Ascending aorta (tissue), 2 donors: ENCODE measurements around the gene MRAS. TPM values are rescaled to one million over a fixed set of nuclear protein-coding genes. Genes with fewer than 3 reads are reported as not detected.
"Not testable (repeated sequence)": the region's sequence is repeated elsewhere in the genome, so short reads cannot be mapped to it uniquely, and the experiment has no call there.

Source experiments
- DNase-seq, 2 donors: peaks; one replicate each; pipeline ENCODE4 v3.0.0-alpha.2; 2019; ENCODE audit warnings: low spot score in 2 of 2
- H3K27ac ChIP-seq, 2 donors: fragments of 200-600 bp; sonication (generic); one replicate each; pipeline ENCODE4 v1.5.1; 2016 to 2017; ENCODE audit warnings: mild to moderate bottlenecking in 1 of 2
- H3K27me3 ChIP-seq: fragments of 200-600 bp; sonication (generic); one replicate; pipeline ENCODE4 v1.5.1; 2017
- H3K36me3 ChIP-seq, 2 donors: fragments of 200-600 bp; sonication (generic); one replicate each; pipeline ENCODE4 v1.5.1; 2016
- H3K4me1 ChIP-seq, 2 donors: fragments of 200-600 bp; sonication (generic); one replicate each; pipeline ENCODE4 v1.5.1; 2016 to 2017; ENCODE audit warnings: mild to moderate bottlenecking in 1 of 2
- H3K4me3 ChIP-seq, 2 donors: fragments of 200-600 bp; sonication (generic); one replicate each; pipeline ENCODE4 v1.5.1; 2016 to 2017; ENCODE audit warnings: mild to moderate bottlenecking in 1 of 2
- H3K9me3 ChIP-seq, 2 donors: fragments of 200-600 bp; sonication (generic); one replicate each; pipeline ENCODE4 v1.5.1; 2016
- intact Hi-C: fragments of 100-400 bp; cut with DNase I; formaldehyde crosslinking; loops from one replicate; pipeline ENCODE4 v1.15.1; 2023
- total RNA-seq: library from RNA; depleted of rRNA; stranded (reverse); fragments of >200 nt; gene quantifications from one replicate; pipeline ENCODE4 v1.1.0, GENCODE V29; 2016
- TF ChIP-seq, protein P1 (sequence below), 3 experiments: fragments of 200-600 bp in 2 of 3; fragments of 450-650 bp in 1 of 3; sonication (generic) in 2 of 3; IDR thresholded peaks; one replicate each; pipeline ENCODE4 v1.5.1; 2016 to 2019; ENCODE audit warnings: antibody characterized with exemption in 3 of 3, mild to moderate bottlenecking in 1 of 3, moderate library complexity in 1 of 3

MRAS gene
- total RNA-seq, 1 donor from 2014 or later = 24.5 TPM

DNA sequence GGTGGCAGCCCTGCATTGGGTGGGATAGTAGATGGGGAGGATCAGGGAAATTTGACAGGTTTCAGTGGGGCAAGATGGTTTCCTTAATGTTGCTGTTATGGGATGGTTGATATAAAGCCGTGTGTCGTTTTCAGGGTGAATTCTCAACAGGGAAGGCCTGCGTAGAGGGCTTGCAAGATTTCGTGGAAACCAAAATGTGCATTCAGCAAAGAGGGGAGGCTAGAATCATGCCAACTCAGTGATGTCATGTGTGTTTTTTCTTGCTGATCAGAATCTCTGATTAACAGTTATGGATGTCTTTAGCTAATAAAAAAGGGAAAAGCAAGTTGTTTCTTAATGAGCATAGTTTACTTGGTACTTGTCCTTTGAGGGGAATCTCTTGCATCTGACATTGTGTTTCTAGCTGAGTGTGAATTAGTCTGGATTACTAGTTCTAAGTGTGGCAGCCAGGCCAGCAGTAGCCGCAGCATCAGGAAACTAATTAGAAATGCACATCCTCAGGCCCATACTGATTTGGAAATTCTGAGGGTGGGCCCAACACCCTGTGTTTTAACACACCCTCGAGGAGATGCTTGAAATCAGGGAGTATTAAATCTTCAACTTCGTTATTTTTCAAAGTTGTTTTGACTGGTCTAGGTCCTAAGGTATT lies 24.8 kb downstream of the MRAS start:
- intact Hi-C loops = no loop called here
- no peaks in the 10 kb centered on the region for H3K4me1 ChIP-seq
- H3K36me3 ChIP-seq = peaks cover 2 to 10% of the 10 kb centered on the region in 2 donors
- H3K4me3 ChIP-seq = no peak overlapping the region
- TF ChIP-seq, protein P1, sequence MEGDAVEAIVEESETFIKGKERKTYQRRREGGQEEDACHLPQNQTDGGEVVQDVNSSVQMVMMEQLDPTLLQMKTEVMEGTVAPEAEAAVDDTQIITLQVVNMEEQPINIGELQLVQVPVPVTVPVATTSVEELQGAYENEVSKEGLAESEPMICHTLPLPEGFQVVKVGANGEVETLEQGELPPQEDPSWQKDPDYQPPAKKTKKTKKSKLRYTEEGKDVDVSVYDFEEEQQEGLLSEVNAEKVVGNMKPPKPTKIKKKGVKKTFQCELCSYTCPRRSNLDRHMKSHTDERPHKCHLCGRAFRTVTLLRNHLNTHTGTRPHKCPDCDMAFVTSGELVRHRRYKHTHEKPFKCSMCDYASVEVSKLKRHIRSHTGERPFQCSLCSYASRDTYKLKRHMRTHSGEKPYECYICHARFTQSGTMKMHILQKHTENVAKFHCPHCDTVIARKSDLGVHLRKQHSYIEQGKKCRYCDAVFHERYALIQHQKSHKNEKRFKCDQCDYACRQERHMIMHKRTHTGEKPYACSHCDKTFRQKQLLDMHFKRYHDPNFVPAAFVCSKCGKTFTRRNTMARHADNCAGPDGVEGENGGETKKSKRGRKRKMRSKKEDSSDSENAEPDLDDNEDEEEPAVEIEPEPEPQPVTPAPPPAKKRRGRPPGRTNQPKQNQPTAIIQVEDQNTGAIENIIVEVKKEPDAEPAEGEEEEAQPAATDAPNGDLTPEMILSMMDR (IDR thresholded peaks at IDR 0.05) = no peak
- H3K27ac ChIP-seq = no peak overlapping the region
- H3K9me3 ChIP-seq = no peaks in the 10 kb centered on the region
- H3K27me3 ChIP-seq = no peaks in the 10 kb centered on the region
- DNase-seq = no peak

- H3K27me3 ChIP-seq = no peaks in the 10 kb centered on the region
- H3K4me1 ChIP-seq = no peaks in the 10 kb centered on the region
- H3K27ac ChIP-seq = no peak overlapping the region
- no peak overlapping the region for H3K4me3 ChIP-seq
- intact Hi-C loops = no loop called here
- peaks cover 2 to 13% of the 10 kb centered on the region in 2 donors for H3K36me3 ChIP-seq
- TF ChIP-seq, protein P1 (IDR thresholded peaks at IDR 0.05) = no peak
- H3K9me3 ChIP-seq = no peaks in the 10 kb centered on the region
- DNase-seq = no peak
Observed at GRCh38 chr3:138373736-138374094, 25.3 kb downstream of the MRAS start.

GRCh38 chr3:138374573-138375134 lies 26.3 kb downstream of the MRAS start:
- TF ChIP-seq, protein P1 (IDR thresholded peaks at IDR 0.05) = no peak
- Histone ChIP-seq H3K4me1 (no peaks in the 10 kb centered on the region), H3K27me3 (no peaks in the 10 kb centered on the region), H3K27ac (peak overlapping the region in 1 of 2 donors; percentile 8), H3K4me3 (no peak overlapping the region), H3K9me3 (no peaks in the 10 kb centered on the region), H3K36me3 (peaks cover 2 to 13% of the 10 kb centered on the region in 2 donors)
- intact Hi-C loops = no loop called here
- no peak for DNase-seq

DNA sequence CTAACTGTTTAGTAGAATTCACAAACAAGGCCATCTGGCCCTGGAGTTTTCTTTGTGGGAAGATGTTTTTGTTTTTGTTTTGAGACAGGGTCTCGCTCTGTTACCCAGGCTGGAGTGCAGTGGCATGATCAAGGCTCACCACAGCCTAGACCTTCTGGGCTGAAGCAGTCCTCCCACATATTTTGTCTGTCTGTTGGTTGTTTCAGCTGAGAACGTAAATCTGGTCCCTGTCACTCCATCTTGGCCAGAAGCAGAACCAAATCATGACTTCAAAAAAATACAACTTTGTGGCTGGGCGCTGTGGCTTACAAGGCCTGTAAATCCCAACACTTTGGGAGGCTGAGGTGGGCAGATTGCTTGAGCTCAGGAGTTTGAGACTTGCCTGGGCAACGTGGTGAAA lies 27.1 kb downstream of the MRAS start:
- Histone ChIP-seq H3K4me1 (no peaks in the 10 kb centered on the region), H3K27me3 (no peaks in the 10 kb centered on the region), H3K4me3 (no peak overlapping the region), H3K27ac (no peak overlapping the region), H3K9me3 (no peaks in the 10 kb centered on the region), H3K36me3 (peaks cover 2 to 13% of the 10 kb centered on the region in 2 donors)
- intact Hi-C loops = no loop called here
- no peak for DNase-seq
- TF ChIP-seq, protein P1 (IDR thresholded peaks at IDR 0.05) = no peak

DNA sequence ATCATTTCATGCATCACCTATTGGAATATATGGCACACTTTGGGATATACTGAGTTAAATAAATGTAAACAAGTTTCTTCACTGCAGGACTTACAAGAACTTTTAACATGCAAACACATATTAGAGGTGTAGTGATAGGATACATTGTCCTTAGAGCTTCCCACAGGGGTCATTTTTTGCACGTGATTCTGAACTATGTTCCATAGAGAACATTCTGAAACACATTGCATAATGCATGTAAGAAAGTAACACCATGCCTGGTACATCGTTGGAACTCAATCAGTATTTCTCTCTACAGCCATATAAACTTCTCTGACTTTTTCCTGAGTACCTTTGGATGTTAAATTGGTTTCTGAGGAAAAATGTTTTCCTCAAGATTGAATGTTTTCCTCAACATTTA lies 28.3 kb downstream of the MRAS start:
- Histone ChIP-seq H3K27me3 (no peaks in the 10 kb centered on the region), H3K4me3 (no peak overlapping the region), H3K36me3 (peaks cover 2 to 13% of the 10 kb centered on the region in 2 donors), H3K27ac (no peak overlapping the region), H3K4me1 (peaks cover 3 to 6% of the 10 kb centered on the region in 2 donors), H3K9me3 (no peaks in the 10 kb centered on the region)
- intact Hi-C loops = no loop called here
- DNase-seq = no peak
- TF ChIP-seq, protein P1 (IDR thresholded peaks at IDR 0.05) = no peak

GRCh38 chr3:138377212-138377611 lies 28.8 kb downstream of the MRAS start:
- H3K27me3 ChIP-seq, H3K4me1 ChIP-seq, DNase-seq, H3K9me3 ChIP-seq, intact Hi-C loops, H3K27ac ChIP-seq, H3K4me3 ChIP-seq: not testable (repeated sequence)
- peaks cover 2 to 13% of the 10 kb centered on the region in 2 donors for H3K36me3 ChIP-seq
